Right cardiac atrium (tissue), 5 donors: ENCODE measurements around the gene CLCA1. TPM values are rescaled to one million over a fixed set of nuclear protein-coding genes. Genes with fewer than 3 reads are reported as not detected.
A peak's percentile ranks its signal among the peaks of the same experiment; 100 is the strongest.

Experiments
- ATAC-seq, 2 donors: fragments of 200-7000 bp; cut with Tn5 transposase; one replicate each; pipeline versions ENCODE4 v1.8.0 to v1.9.1; 2020; ENCODE audit warnings: moderate library complexity in 2 of 2, mild to moderate bottlenecking in 1 of 2
- DNase-seq, 3 donors: peaks; one replicate each; pipeline ENCODE4 v3.0.0-alpha.2; 2020
- H3K27ac ChIP-seq: one replicate; pipeline ENCODE4 v1.5.1; 2013; ENCODE audit warnings: mild to moderate bottlenecking, low read length, control low read depth, moderate library complexity
- H3K27me3 ChIP-seq: one replicate; pipeline ENCODE4 v1.6.1; 2013; ENCODE audit not compliant: control insufficient read depth, insufficient read depth
- H3K4me1 ChIP-seq: one replicate; pipeline ENCODE4 v1.6.1; 2013; ENCODE audit warnings: low read length; ENCODE audit not compliant: control insufficient read depth, insufficient read depth
- H3K4me3 ChIP-seq: one replicate; pipeline ENCODE4 v1.5.1; 2013; ENCODE audit warnings: low read length, control low read depth
- H3K9me3 ChIP-seq: one replicate; pipeline ENCODE4 v1.6.1; 2013; ENCODE audit warnings: low read length; ENCODE audit not compliant: control insufficient read depth
- WGBS: extraction: QIAGEN DNeasy Blood & Tissue Kit; methylation state at CpG from one replicate; pipeline ENCODE4 v1.1.7; 2013; 5-methylcytosine and 5-hydroxymethylcytosine counted together
- intact Hi-C, 4 donors: fragments of 100-400 bp; cut with DNase I; formaldehyde crosslinking; loops; one replicate each; pipeline versions ENCODE4 v1.11.0 to v1.14.0; 2022 to 2023
- polyA plus RNA-seq: library from polyadenylated mRNA; stranded (reverse); fragments of 200-250 nt; gene quantifications from one replicate; pipeline ENCODE4 v1.2.3, GENCODE V29; 2013
- total RNA-seq, 4 donors: library from RNA; stranded (reverse); fragmentation: NEBNext Ultra II Directional; extraction: Animal tissue kit (Norgen Biotek cat#: 25700); gene quantifications; one replicate each; pipeline ENCODE4 v1.2.1, GENCODE V29; 2021
- donor health status: healthy with polysubstance abuse.
- donor health status: DM: no; HTN: yes; CAD: no.
- donor health status: DM: no; HTN: no; CAD: no.
- donor health status: DM: no; HTN: yes; CAD: no; lungs with severe emphysema.
- donor health status: DM: yes; HTN: yes; CAD: no.

The CLCA1 gene
- total and polyA plus RNA-seq, 5 donors, result not detected

- H3K4me1 ChIP-seq, result no peaks in the 10 kb centered on the region
- WGBS, result 16% methylated on average over 18 of the region's 18 CpGs
- H3K27me3 ChIP-seq, result no peaks in the 10 kb centered on the region
- H3K9me3 ChIP-seq, result no peaks in the 10 kb centered on the region
- ATAC-seq (peak; percentile 64 to 72), DNase-seq (peak; percentile 61 to 83 (median 82))
- peak overlapping the region; percentile 32 for H3K27ac ChIP-seq
- intact Hi-C loops, result loop anchor here in 3 of 4 donors (5.0 to 10.0 kb wide), 3 partner anchors 89 to 121 kb away; no protein-coding TSS in a partner anchor
- H3K4me3 ChIP-seq, result peak overlapping the region; percentile 72
Measured at GRCh38 chr1:86503406-86504136, 34.8 kb downstream of the CLCA1 start.

- H3K9me3 ChIP-seq, result no peaks in the 10 kb centered on the region
- intact Hi-C loops, result loop anchor here in 3 of 4 donors (5.0 to 10.0 kb wide), 3 partner anchors 89 to 122 kb away; no protein-coding TSS in a partner anchor
- peak overlapping the region; percentile 72 for H3K4me3 ChIP-seq
- H3K27ac ChIP-seq, result peak overlapping the region; percentile 32
- DNase-seq (peak in 1 of 3 donors; percentile 26), ATAC-seq (peak; percentile 43 to 69)
- H3K4me1 ChIP-seq, result no peaks in the 10 kb centered on the region
- WGBS, result 30% methylated on average over 9 of the region's 9 CpGs
- H3K27me3 ChIP-seq, result no peaks in the 10 kb centered on the region
Measured at GRCh38 chr1:86504137-86504479, 35.4 kb downstream of the CLCA1 start.

- no peak overlapping the region for H3K27ac ChIP-seq
- no peak overlapping the region for H3K4me3 ChIP-seq
- WGBS, result 60% methylated on average over 9 of the region's 9 CpGs
- H3K4me1 ChIP-seq, result no peaks in the 10 kb centered on the region
- ATAC-seq, result no peak
- no peaks in the 10 kb centered on the region for H3K9me3 ChIP-seq
- no peaks in the 10 kb centered on the region for H3K27me3 ChIP-seq
- DNase-seq, result no peak
- intact Hi-C loops, result loop anchor here in 3 of 4 donors (5.0 to 10.0 kb wide), 3 partner anchors 90 to 123 kb away; no protein-coding TSS in a partner anchor
Measured at GRCh38 chr1:86504895-86505563, 36.3 kb downstream of the CLCA1 start.

- Histone ChIP-seq H3K27me3 (no peaks in the 10 kb centered on the region), H3K4me3 (no peak overlapping the region), H3K9me3 (no peaks in the 10 kb centered on the region), H3K4me1 (no peaks in the 10 kb centered on the region), H3K27ac (no peak overlapping the region)
- intact Hi-C loops, result loop anchor here in 2 of 4 donors (10.0 kb wide), 2 partner anchors 91 to 121 kb away; no protein-coding TSS in a partner anchor
- ATAC-seq, result no peak
- DNase-seq, result no peak
- WGBS, result 42% methylated on average over 4 of the region's 4 CpGs
Measured at GRCh38 chr1:86505564-86505902, 36.8 kb downstream of the CLCA1 start.

- no peaks in the 10 kb centered on the region for H3K9me3 ChIP-seq
- no peak overlapping the region for H3K4me3 ChIP-seq
- DNase-seq (no peak), ATAC-seq (peak in 1 of 2 donors; percentile 36)
- H3K27me3 ChIP-seq, result no peaks in the 10 kb centered on the region
- WGBS, result 43% methylated on average over 13 of the region's 13 CpGs
- no peaks in the 10 kb centered on the region for H3K4me1 ChIP-seq
- no peak overlapping the region for H3K27ac ChIP-seq
- intact Hi-C loops, result loop anchor here in 2 of 4 donors (10.0 kb wide), 2 partner anchors 93 to 123 kb away; no protein-coding TSS in a partner anchor
Measured at GRCh38 chr1:86507935-86508582, 39.3 kb downstream of the CLCA1 start.

- ATAC-seq (no peak), DNase-seq (no peak)
- Histone ChIP-seq H3K27ac (no peak overlapping the region), H3K4me1 (no peaks in the 10 kb centered on the region), H3K27me3 (no peaks in the 10 kb centered on the region), H3K4me3 (no peak overlapping the region), H3K9me3 (no peaks in the 10 kb centered on the region)
- intact Hi-C loops, result loop anchor here in 2 of 4 donors (10.0 kb wide), 2 partner anchors 94 to 124 kb away; no protein-coding TSS in a partner anchor
- 79% methylated on average over 2 of the region's 2 CpGs for WGBS
Measured at GRCh38 chr1:86508583-86508969, 39.8 kb downstream of the CLCA1 start.

GRCh38 chr1:86515597-86515996 lies 46.9 kb downstream of the CLCA1 start:
- WGBS, result 46% methylated on average over 2 of the region's 2 CpGs
- intact Hi-C loops, result no loop called here
- peak; percentile 36 to 57 for ATAC-seq
- no peak for DNase-seq
- H3K4me3 ChIP-seq, result no peak overlapping the region
- H3K4me1 ChIP-seq, result no peaks in the 10 kb centered on the region
- H3K9me3 ChIP-seq, result no peaks in the 10 kb centered on the region
- no peak overlapping the region for H3K27ac ChIP-seq
- H3K27me3 ChIP-seq, result no peaks in the 10 kb centered on the region

GRCh38 chr1:86516335-86516734 lies 47.6 kb downstream of the CLCA1 start:
- H3K9me3 ChIP-seq, result no peaks in the 10 kb centered on the region
- no peak overlapping the region for H3K4me3 ChIP-seq
- DNase-seq (no peak), ATAC-seq (no peak)
- H3K27ac ChIP-seq, result no peak overlapping the region
- intact Hi-C loops, result no loop called here
- H3K4me1 ChIP-seq, result no peaks in the 10 kb centered on the region
- 95% methylated on average over 1 of the region's 1 CpG for WGBS
- H3K27me3 ChIP-seq, result no peaks in the 10 kb centered on the region

GRCh38 chr1:86517336-86517735 lies 48.6 kb downstream of the CLCA1 start:
- no peak for ATAC-seq
- Histone ChIP-seq H3K27ac (no peak overlapping the region), H3K4me3 (no peak overlapping the region), H3K27me3 (no peaks in the 10 kb centered on the region), H3K4me1 (no peaks in the 10 kb centered on the region), H3K9me3 (no peaks in the 10 kb centered on the region)
- 62% methylated on average over 1 of the region's 1 CpG for WGBS
- intact Hi-C loops, result no loop called here
- DNase-seq, result no peak

GRCh38 chr1:86520789-86521521 lies 52.2 kb downstream of the CLCA1 start:
- H3K27me3 ChIP-seq, result no peaks in the 10 kb centered on the region
- H3K27ac ChIP-seq, result no peak overlapping the region
- WGBS, result 87% methylated on average over 4 of the region's 4 CpGs
- ATAC-seq (no peak), DNase-seq (no peak)
- no peak overlapping the region for H3K4me3 ChIP-seq
- intact Hi-C loops, result no loop called here
- no peaks in the 10 kb centered on the region for H3K4me1 ChIP-seq
- H3K9me3 ChIP-seq, result no peaks in the 10 kb centered on the region
